Measurements from ENCODE around the gene OR6N2. TPM values are rescaled to one million over a fixed set of nuclear protein-coding genes. Genes with fewer than 3 reads are reported as not detected.

The OR6N2 gene
- total and polyA plus RNA-seq, 8 donors, result 0.08 TPM; not detected in 7

- peak; percentile 62 for ATAC-seq
- Histone ChIP-seq H3K27ac (peak overlapping the region; percentile 37 to 78), H3K27me3 (no peaks in the 10 kb centered on the region), H3K4me3 (no peak overlapping the region), H3K4me1 (peaks cover 0 to 32% of the 10 kb centered on the region in 2 donors), H3K36me3 (no peaks in the 10 kb centered on the region), H3K9me3 (no peaks in the 10 kb centered on the region)
- TF ChIP-seq, protein P1, sequence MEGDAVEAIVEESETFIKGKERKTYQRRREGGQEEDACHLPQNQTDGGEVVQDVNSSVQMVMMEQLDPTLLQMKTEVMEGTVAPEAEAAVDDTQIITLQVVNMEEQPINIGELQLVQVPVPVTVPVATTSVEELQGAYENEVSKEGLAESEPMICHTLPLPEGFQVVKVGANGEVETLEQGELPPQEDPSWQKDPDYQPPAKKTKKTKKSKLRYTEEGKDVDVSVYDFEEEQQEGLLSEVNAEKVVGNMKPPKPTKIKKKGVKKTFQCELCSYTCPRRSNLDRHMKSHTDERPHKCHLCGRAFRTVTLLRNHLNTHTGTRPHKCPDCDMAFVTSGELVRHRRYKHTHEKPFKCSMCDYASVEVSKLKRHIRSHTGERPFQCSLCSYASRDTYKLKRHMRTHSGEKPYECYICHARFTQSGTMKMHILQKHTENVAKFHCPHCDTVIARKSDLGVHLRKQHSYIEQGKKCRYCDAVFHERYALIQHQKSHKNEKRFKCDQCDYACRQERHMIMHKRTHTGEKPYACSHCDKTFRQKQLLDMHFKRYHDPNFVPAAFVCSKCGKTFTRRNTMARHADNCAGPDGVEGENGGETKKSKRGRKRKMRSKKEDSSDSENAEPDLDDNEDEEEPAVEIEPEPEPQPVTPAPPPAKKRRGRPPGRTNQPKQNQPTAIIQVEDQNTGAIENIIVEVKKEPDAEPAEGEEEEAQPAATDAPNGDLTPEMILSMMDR (IDR thresholded peaks at IDR 0.05), result no peak
- DNase-seq, result no peak
- intact Hi-C loops (cut with DNase I), result no loop called here
These were observed 38.0 kb upstream of the OR6N2 start for GRCh38 chr1:158818975-158819431.

- no peak for DNase-seq
- intact Hi-C loops (cut with DNase I), result no loop called here
- Histone ChIP-seq H3K36me3 (no peaks in the 10 kb centered on the region), H3K27ac (peak overlapping the region; percentile 37 to 78), H3K4me3 (no peak overlapping the region), H3K9me3 (no peaks in the 10 kb centered on the region), H3K4me1 (peaks cover 0 to 37% of the 10 kb centered on the region in 2 donors), H3K27me3 (no peaks in the 10 kb centered on the region)
- TF ChIP-seq, protein P1 (IDR thresholded peaks at IDR 0.05), result no peak
- peak; percentile 46 for ATAC-seq
These were observed 37.6 kb upstream of the OR6N2 start for GRCh38 chr1:158818560-158818959.

GRCh38 chr1:158814970-158815369 is 34.0 kb upstream of the OR6N2 start:
- Histone ChIP-seq H3K4me1 (peaks cover 0 to 63% of the 10 kb centered on the region in 2 donors), H3K4me3 (no peak overlapping the region), H3K36me3 (no peaks in the 10 kb centered on the region), H3K9me3 (no peaks in the 10 kb centered on the region), H3K27me3 (no peaks in the 10 kb centered on the region), H3K27ac (no peak overlapping the region)
- DNase-seq, result no peak
- TF ChIP-seq, protein P1 (IDR thresholded peaks at IDR 0.05), result no peak
- intact Hi-C loops (cut with DNase I), result no loop called here
- no peak for ATAC-seq

DNA sequence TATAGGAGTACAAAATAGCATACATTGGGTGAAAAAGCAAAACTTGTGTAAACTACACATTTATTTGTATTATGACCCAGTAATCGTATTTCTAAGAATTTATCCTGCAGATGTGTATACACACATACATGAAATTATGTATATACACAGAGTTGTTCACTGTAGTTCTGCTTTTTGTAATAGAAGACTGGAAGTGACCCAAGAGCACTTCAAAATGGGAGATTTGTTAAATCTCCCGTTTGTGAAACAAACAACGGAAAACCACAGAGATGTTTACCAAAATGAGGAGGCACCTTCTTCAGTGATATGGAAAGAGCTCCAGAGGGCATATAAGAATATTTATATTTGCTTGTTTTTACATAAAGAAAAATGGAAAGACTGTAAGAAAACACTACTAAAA is 32.2 kb upstream of the OR6N2 start:
- TF ChIP-seq, protein P1 (IDR thresholded peaks at IDR 0.05), result no peak
- Histone ChIP-seq H3K27ac (peak overlapping the region in 1 of 2 donors; percentile 85), H3K4me3 (no peak overlapping the region), H3K4me1 (peaks cover 0 to 61% of the 10 kb centered on the region in 2 donors), H3K9me3 (no peaks in the 10 kb centered on the region), H3K36me3 (no peaks in the 10 kb centered on the region), H3K27me3 (no peaks in the 10 kb centered on the region)
- no peak for ATAC-seq
- intact Hi-C loops (cut with DNase I), result no loop called here
- DNase-seq, result no peak

DNA sequence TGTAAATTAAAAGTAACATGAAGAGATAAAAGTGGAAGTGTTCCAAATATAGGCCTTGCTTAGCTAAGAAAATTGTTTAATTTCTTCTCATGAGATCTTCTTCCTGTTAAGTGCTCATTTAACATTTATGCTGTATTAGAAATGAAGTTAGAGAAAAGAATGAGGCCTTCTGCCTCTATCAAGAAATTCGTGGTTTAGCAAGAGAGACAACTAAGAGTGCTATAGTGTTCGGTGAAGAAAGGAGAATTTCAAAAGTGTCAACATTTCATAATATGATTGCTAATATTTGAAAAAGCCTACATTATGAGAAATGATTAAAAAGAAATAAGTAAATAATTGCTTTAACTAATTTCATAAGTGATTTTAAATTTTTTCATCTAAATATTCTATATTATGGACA is 31.3 kb upstream of the OR6N2 start:
- TF ChIP-seq, protein P1 (IDR thresholded peaks at IDR 0.05), result no peak
- Histone ChIP-seq H3K4me3 (no peak overlapping the region), H3K4me1 (peaks cover 0 to 53% of the 10 kb centered on the region in 2 donors), H3K9me3 (no peaks in the 10 kb centered on the region), H3K27me3 (no peaks in the 10 kb centered on the region), H3K27ac (peak overlapping the region in 1 of 2 donors; percentile 85), H3K36me3 (no peaks in the 10 kb centered on the region)
- intact Hi-C loops (cut with DNase I), result no loop called here
- ATAC-seq (no peak), DNase-seq (no peak)

All from left lung (tissue), 10 donors.